ENCODE measurements around the gene KIRREL3.

DNA sequence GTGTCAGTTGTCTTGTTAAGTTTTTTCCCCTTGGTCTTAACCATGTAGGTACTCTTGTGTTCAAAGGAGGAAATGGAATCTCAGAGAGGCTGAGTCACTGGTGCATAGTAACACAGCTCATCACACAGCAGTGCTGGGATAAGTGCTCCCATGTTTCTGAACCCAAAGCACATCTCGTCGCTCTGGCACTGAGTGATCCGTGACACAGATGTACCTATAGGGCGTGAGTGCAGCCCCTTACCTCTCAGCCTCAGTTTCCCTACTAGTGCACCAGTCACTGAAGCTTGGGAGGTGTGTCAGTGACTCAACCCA, 411.1 kb downstream of the KIRREL3 start:
- no peak for TF ChIP-seq CBX5 (IDR thresholded peaks at IDR 0.05; ENCODE audit: borderline replicate concordance, low read depth)
- TF ChIP-seq BHLHE40 (IDR thresholded peaks at IDR 0.05; ENCODE audit: low read length), result no peak
- TF ChIP-seq, protein P1, sequence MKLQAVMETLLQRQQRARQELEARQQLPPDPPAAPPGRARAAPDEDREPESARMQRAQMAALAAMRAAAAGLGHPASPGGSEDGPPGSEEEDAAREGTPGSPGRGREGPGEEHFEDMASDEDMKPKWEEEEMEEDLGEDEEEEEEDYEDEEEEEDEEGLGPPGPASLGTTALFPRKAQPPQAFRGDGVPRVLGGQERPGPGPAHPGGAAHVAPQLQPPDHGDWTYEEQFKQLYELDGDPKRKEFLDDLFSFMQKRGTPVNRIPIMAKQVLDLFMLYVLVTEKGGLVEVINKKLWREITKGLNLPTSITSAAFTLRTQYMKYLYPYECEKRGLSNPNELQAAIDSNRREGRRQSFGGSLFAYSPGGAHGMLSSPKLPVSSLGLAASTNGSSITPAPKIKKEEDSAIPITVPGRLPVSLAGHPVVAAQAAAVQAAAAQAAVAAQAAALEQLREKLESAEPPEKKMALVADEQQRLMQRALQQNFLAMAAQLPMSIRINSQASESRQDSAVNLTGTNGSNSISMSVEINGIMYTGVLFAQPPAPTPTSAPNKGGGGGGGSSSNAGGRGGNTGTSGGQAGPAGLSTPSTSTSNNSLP (IDR thresholded peaks at IDR 0.05; ENCODE audit: borderline replicate concordance, low read depth, low read length), result no peak
- no peak for TF ChIP-seq PHB2 (IDR thresholded peaks at IDR 0.05; ENCODE audit: low read depth)
- no peak for TF ChIP-seq GATAD2A (IDR thresholded peaks at IDR 0.05)
- TF ChIP-seq TAF1 (IDR thresholded peaks at IDR 0.05; ENCODE audit: control insufficient read depth, extremely low read depth, insufficient read depth, low read length, severe bottlenecking), result no peak
- TF ChIP-seq, protein P2, sequence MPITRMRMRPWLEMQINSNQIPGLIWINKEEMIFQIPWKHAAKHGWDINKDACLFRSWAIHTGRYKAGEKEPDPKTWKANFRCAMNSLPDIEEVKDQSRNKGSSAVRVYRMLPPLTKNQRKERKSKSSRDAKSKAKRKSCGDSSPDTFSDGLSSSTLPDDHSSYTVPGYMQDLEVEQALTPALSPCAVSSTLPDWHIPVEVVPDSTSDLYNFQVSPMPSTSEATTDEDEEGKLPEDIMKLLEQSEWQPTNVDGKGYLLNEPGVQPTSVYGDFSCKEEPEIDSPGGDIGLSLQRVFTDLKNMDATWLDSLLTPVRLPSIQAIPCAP (CRISPR knock-in tag; IDR thresholded peaks at IDR 0.05; ENCODE audit: borderline replicate concordance), result no peak
- TF ChIP-seq, protein P3, sequence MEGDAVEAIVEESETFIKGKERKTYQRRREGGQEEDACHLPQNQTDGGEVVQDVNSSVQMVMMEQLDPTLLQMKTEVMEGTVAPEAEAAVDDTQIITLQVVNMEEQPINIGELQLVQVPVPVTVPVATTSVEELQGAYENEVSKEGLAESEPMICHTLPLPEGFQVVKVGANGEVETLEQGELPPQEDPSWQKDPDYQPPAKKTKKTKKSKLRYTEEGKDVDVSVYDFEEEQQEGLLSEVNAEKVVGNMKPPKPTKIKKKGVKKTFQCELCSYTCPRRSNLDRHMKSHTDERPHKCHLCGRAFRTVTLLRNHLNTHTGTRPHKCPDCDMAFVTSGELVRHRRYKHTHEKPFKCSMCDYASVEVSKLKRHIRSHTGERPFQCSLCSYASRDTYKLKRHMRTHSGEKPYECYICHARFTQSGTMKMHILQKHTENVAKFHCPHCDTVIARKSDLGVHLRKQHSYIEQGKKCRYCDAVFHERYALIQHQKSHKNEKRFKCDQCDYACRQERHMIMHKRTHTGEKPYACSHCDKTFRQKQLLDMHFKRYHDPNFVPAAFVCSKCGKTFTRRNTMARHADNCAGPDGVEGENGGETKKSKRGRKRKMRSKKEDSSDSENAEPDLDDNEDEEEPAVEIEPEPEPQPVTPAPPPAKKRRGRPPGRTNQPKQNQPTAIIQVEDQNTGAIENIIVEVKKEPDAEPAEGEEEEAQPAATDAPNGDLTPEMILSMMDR (IDR thresholded peaks at IDR 0.05 in 2 of 3, conservative IDR thresholded peaks at IDR 0.05 in 1 of 3; ENCODE audit: insufficient read depth in 2 of 3, low read depth in 1 of 3, low read length in 3 of 3), result no peak
- TF ChIP-seq PYGO2 (tag; IDR thresholded peaks at IDR 0.05), result no peak

Data from K562 (cell line).